IMR-90 (cell line): ENCODE data around the gene RBM23.

Source experiments
- BHLHE40 ChIP-seq: fragments of 150-350 bp; IDR thresholded peaks from 2 replicates; pipeline ENCODE4 v1.6.1; 2016; ENCODE audit warnings: mild to moderate bottlenecking, low read depth, low read length
- CEBPB ChIP-seq: IDR thresholded peaks from 2 replicates; pipeline ENCODE4 v1.6.1; 2012; ENCODE audit warnings: low read depth, low read length, improper control_type of control experiment
- MAFK ChIP-seq: IDR thresholded peaks from 2 replicates; pipeline ENCODE4 v1.6.1; 2012; ENCODE audit warnings: low read depth, low read length, improper control_type of control experiment
- MAZ ChIP-seq: IDR thresholded peaks from 2 replicates; pipeline ENCODE4 v1.6.1; 2012; ENCODE audit warnings: low read depth, mild to moderate bottlenecking, low read length, improper control_type of control experiment, moderate library complexity, borderline replicate concordance
- MXI1 ChIP-seq: IDR thresholded peaks from 2 replicates; pipeline ENCODE4 v1.6.1; 2012; ENCODE audit warnings: low read depth, mild to moderate bottlenecking, low read length, moderate library complexity, borderline replicate concordance
- NFE2L2 ChIP-seq: fragments of 150-350 bp; IDR thresholded peaks from 2 replicates; pipeline ENCODE4 v1.6.1; 2016; ENCODE audit warnings: low read depth, mild to moderate bottlenecking, low read length
- POLR2A ChIP-seq: IDR thresholded peaks from 2 replicates; pipeline ENCODE4 v1.6.1; 2012; ENCODE audit warnings: mild to moderate bottlenecking, low read depth, low read length
- RAD21 ChIP-seq: IDR thresholded peaks from 2 replicates; pipeline ENCODE4 v1.6.1; 2012; ENCODE audit warnings: low read length, improper control_type of control experiment
- SMC3 ChIP-seq: fragments of 150-350 bp; IDR thresholded peaks from 2 replicates; pipeline ENCODE4 v1.6.1; 2016; ENCODE audit warnings: low read depth, mild to moderate bottlenecking, antibody characterized with exemption, low read length, moderate library complexity
- TF ChIP-seq, protein P1 (sequence below): conservative IDR thresholded peaks from 2 replicates; pipeline ENCODE4 v1.5.1; 2012; ENCODE audit warnings: mild to moderate bottlenecking, low read depth, low read length, improper control_type of control experiment
- TF ChIP-seq, protein P2 (sequence below): fragments of 150-350 bp; IDR thresholded peaks from 2 replicates; pipeline ENCODE4 v1.6.1; 2016; ENCODE audit warnings: low read depth, mild to moderate bottlenecking, low read length, moderate library complexity, borderline replicate concordance

DNA sequence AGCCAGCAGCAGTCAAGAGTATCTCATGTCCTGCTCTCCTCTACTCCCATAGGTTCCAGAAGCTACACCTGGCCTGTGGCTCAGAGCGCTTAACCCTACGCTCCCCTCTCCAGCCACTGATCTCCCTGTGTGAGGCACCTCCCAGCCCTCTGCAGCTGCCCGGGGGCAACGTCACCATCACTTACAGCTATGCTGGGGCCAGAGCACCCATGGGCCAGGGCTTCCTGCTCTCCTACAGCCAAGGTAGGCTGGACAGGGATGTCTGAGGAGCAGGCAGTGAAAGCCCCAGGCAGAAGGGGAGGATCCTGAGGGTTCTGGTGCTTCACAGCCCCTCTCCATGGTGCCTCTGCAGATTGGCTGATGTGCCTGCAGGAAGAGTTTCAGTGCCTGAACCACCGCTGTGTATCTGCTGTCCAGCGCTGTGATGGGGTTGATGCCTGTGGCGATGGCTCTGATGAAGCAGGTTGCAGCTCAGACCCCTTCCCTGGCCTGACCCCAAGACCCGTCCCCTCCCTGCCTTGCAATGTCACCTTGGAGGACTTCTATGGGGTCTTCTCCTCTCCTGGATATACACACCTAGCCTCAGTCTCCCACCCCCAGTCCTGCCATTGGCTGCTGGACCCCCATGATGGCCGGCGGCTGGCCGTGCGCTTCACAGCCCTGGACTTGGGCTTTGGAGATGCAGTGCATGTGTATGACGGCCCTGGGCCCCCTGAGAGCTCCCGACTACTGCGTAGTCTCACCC lies 43.8 kb downstream of the RBM23 start:
- TF ChIP-seq, protein P1, sequence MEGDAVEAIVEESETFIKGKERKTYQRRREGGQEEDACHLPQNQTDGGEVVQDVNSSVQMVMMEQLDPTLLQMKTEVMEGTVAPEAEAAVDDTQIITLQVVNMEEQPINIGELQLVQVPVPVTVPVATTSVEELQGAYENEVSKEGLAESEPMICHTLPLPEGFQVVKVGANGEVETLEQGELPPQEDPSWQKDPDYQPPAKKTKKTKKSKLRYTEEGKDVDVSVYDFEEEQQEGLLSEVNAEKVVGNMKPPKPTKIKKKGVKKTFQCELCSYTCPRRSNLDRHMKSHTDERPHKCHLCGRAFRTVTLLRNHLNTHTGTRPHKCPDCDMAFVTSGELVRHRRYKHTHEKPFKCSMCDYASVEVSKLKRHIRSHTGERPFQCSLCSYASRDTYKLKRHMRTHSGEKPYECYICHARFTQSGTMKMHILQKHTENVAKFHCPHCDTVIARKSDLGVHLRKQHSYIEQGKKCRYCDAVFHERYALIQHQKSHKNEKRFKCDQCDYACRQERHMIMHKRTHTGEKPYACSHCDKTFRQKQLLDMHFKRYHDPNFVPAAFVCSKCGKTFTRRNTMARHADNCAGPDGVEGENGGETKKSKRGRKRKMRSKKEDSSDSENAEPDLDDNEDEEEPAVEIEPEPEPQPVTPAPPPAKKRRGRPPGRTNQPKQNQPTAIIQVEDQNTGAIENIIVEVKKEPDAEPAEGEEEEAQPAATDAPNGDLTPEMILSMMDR: no peak
- TF ChIP-seq BHLHE40: no peak
- TF ChIP-seq POLR2A: no peak
- no peak for TF ChIP-seq MXI1
- TF ChIP-seq, protein P2, sequence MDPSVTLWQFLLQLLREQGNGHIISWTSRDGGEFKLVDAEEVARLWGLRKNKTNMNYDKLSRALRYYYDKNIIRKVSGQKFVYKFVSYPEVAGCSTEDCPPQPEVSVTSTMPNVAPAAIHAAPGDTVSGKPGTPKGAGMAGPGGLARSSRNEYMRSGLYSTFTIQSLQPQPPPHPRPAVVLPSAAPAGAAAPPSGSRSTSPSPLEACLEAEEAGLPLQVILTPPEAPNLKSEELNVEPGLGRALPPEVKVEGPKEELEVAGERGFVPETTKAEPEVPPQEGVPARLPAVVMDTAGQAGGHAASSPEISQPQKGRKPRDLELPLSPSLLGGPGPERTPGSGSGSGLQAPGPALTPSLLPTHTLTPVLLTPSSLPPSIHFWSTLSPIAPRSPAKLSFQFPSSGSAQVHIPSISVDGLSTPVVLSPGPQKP: no peak
- TF ChIP-seq SMC3: no peak
- TF ChIP-seq CEBPB: no peak
- no peak for TF ChIP-seq MAFK
- TF ChIP-seq NFE2L2: no peak
- TF ChIP-seq MAZ: no peak
- no peak for TF ChIP-seq RAD21
